Hematopoietic multipotent progenitor cell treated with erythropoietin and hydrocortisone succinate and interleukin-3 and kit ligand, for 15 days (in vitro differentiated cells): ENCODE data around the gene MFAP4.

Experiments used
- DNase-seq: peaks from one replicate; pipeline ENCODE4 v3.0.0-alpha.2; 2015; ENCODE audit warnings: low spot score

Gene MFAP4

GRCh38 chr17:19385521-19385983 lies 1.4 kb downstream of the MFAP4 start:
- DNase-seq, result no peak

- DNase-seq, result peak; percentile 79
Observed at GRCh38 chr17:19384723-19385391, 2.1 kb downstream of the MFAP4 start.

- no peak for DNase-seq
Observed at GRCh38 chr17:19383681-19384470, 3.1 kb downstream of the MFAP4 start.

- no peak for DNase-seq
Observed at GRCh38 chr17:19382531-19383444, 4.2 kb downstream of the MFAP4 start.

GRCh38 chr17:19381741-19382444 lies 5.1 kb downstream of the MFAP4 start:
- DNase-seq, result no peak

- no peak for DNase-seq
Observed at GRCh38 chr17:19381361-19381740, 5.6 kb downstream of the MFAP4 start.

- DNase-seq, result no peak
Observed at GRCh38 chr17:19380481-19381301, 6.3 kb downstream of the MFAP4 start.

GRCh38 chr17:19379361-19380065 lies 7.5 kb downstream of the MFAP4 start:
- no peak for DNase-seq

- no peak for DNase-seq
Observed at GRCh38 chr17:19378416-19379360, 8.3 kb downstream of the MFAP4 start, which contains the start of gene MAPK7. Gene MAPK7, plus strand, starts transcription at chr17:19378498. Its CDS starts 403 bp downstream, at chr17:19378901.

GRCh38 chr17:19377602-19378415 lies 9.2 kb downstream of the MFAP4 start:
- DNase-seq, result peak; percentile 98

- DNase-seq, result no peak
Observed at GRCh38 chr17:19376811-19377210, 10.2 kb downstream of the MFAP4 start.

GRCh38 chr17:19375732-19376131 lies 11.3 kb downstream of the MFAP4 start:
- no peak for DNase-seq

- DNase-seq, result no peak
Observed at GRCh38 chr17:19374136-19374535, 12.9 kb downstream of the MFAP4 start.

- no peak for DNase-seq
Observed at GRCh38 chr17:19372866-19373504, 14.0 kb downstream of the MFAP4 start.

GRCh38 chr17:19372439-19372838 lies 14.6 kb downstream of the MFAP4 start:
- no peak for DNase-seq

GRCh38 chr17:19372011-19372370 lies 15.0 kb downstream of the MFAP4 start:
- no peak for DNase-seq

GRCh38 chr17:19371259-19372010 lies 15.6 kb downstream of the MFAP4 start:
- DNase-seq, result no peak
